ENCODE measurements around the gene GRIFIN.

- TF ChIP-seq CTCF (conservative IDR thresholded peaks at IDR 0.05; ENCODE audit: low read depth, low read length), result no peak
- no peak for TF ChIP-seq EZH2 (IDR thresholded peaks at IDR 0.05; ENCODE audit: low read length, unreplicated experiment)
- no peak for TF ChIP-seq EZH2phosphoT487 (IDR thresholded peaks at IDR 0.05; ENCODE audit: borderline replicate concordance, low read length)
Observed at GRCh38 chr7:2471022-2471329, 5.2 kb downstream of the GRIFIN start.

Measured in PC-3 (cell line).